SKM-1 treated with dmso at 0.1 percent for 144 hours (cell line): ENCODE measurements around the gene GNG11.

Experiments used
- DNase-seq: peaks from one replicate; lab custom pipeline; 2025; ENCODE audit not compliant: unreplicated experiment; lab: John Stamatoyannopoulos, UW

GNG11 gene

DNA sequence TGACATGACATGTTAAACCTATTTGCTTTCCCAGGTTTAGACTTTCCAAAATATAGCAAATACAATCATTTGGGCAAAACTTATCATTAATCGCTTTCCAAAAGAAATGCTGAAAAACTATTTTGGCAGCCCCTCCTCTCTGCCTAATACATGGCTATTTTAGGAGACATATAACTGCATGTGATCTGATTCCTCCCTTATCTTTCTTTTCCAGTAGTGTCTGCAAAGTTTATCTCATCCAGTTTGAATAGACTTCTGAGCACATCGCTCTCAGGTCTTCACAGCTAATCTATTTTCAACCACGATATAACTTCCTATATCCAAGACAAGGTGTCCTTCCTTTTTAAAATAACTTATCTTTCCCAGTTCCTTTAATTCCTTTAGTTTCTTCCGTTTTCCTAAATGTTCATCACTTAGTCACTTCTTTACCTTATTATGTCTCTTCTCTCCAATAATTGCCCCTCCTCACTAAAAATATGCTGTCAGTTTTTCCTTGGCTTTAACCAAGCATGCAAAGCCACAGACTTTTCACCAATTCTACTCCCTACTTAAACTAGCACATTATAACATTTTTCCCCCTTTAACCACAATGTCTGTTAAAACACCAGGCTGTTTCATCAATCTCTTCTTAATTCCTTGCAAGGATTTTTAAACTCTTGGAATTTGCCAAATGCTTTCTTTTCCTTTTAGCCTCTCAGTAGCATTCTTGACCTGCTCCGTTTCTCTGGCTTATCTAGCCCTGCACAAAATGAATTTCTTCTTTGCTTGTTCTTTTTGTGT lies 24.4 kb downstream of the GNG11 start:
- DNase-seq, result no peak

DNA sequence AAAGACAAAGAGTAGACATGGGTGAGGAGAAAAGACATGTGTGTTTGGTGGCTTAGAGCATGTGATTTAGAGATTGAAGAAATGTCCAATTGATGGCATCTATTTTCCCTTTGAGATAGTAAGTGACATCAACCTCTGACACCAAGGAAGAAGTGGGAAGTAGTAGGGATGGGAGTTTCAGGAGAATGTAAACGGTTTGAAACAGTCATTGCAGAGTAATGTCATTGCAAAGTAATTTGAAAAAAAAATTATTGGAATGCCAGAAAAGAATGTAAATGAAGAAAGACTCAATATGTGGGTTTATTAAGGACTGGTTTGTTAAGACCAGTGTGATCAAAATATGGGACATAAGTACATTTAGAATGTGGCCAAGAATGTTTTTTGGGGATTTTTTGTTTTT lies 26.6 kb downstream of the GNG11 start:
- no peak for DNase-seq

DNA sequence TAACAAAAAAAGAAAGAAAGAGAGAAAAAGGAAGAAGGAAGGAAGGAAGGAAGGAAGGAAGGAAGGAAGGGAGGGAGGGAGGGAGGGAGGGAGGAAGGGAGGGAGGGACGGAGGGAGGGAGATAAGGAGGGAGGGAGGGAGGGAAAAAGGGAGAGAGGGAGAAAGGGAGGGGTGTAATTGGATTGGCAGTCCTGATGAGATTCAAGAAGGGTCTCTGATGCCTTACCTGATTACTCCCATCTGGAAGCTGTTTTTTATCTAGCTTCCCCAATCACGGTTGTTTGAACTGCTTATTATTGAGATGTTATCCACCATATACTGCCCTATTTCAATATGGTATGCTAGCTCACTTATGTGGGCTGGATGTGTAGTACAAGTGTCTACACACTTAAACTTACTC lies 27.3 kb downstream of the GNG11 start:
- no peak for DNase-seq

DNA sequence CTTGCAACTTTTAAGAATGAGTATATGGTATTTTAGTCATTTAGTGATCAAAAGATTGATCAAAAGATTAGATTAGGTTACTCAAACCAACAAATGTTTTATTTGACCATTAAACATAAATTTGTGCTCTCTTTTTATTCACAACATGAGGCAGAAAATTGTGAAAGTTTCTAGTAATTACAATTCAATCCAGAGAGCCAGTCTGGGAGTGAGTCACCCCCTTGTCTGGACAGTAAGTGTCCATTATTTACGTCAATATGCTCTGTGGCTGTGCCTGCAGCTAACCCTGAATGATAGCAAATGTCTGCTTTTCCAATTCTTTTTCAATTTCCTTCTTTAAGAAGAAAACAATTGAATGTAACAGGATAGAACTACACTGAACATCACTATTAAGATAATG lies 27.9 kb downstream of the GNG11 start:
- no peak for DNase-seq

- DNase-seq, result no peak
Observed at GRCh38 chr7:93955304-93955703, 33.8 kb downstream of the GNG11 start.

DNA sequence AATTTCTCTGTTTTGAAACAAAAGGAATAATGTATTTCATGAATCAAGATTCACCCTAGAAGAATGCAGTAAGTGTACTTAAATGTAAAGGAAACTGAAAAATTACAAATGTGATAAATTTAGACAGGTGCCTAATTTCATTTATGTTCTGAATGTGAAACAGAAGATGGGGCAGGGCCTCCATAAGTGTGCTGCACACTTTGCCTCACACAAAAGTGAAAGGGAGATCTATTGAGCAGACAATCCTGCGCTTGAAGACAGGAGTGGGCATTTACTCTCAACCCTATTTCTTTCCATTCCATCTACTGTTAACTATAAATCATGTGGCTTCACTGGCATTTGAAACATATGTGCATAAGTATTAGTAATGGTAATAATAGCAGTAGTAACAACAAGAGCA lies 36.2 kb downstream of the GNG11 start:
- DNase-seq, result no peak

DNA sequence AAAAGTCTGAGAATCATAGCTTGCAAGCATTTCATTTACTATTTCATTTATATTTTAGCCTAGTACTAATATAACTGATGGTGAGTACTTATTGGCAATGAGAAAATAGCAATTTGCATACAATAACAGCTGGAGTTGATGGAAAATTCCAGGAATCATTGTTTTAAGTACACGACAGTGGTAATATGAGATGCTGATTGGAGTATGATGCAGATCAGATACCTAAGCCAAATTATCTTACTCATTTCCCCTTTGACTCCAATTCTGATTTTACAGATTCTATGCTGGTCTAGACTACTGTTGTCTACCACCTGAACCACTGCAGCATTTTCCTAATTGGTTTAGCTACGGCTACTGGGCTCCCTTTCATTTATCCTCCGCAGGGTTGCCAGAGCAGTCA lies 36.7 kb downstream of the GNG11 start:
- no peak for DNase-seq

DNA sequence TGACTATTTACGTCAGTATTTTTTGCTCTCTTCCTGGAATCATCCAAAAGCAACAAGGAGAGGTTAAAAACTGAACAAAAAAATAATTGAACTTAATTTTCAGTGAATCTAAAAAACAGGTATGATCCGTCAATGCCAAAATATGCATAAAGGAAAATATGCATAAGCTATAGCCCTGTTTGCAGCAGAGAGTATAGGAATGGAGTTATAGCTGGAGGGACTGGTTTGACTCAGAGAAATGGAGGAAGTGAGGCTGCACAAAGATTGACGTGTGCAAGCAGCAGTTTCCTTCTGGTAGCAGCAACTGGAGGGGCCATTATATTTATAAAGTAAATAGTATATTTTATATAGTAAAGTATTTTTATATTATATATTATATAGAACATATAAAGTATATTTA lies 37.1 kb downstream of the GNG11 start:
- no peak for DNase-seq

DNA sequence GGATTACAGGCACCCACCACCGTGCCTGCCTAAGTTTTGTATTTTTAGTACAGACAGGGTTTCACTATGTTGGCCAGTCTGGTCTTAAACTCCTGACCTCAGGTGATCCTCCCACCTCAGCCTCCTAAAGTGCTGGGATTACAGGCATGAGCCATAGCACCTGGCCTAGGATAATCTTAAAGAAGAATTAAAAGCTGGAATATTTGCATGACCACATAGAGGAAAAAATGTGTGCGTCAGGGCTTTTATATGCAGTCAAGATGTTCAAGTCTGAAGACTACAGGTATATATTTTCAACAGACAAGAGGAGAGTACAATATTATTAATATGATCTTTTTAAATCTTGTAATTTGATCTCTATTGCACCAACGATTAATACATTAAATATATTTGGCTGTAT lies 39.5 kb downstream of the GNG11 start:
- no peak for DNase-seq

- no peak for DNase-seq
Observed at GRCh38 chr7:93964262-93964661, 42.7 kb downstream of the GNG11 start.

DNA sequence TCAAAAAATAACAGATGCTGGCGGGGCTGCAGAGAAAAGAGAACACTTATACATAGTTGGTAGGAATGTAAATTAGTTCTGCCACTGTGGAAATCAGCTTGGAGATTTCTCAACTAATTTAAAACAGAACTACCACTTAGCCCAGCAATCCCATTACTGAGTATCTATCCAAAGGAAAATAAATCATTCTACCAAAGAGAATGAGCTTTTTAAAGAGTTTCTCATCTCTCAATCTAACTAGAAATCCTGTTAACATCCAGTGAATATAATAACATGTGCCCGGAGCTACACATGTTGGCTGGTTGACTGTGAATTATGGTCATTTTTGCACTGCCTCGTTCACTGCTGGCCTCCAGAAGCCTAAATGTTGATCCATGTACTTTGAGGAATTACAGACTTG lies 43.3 kb downstream of the GNG11 start:
- no peak for DNase-seq

DNA sequence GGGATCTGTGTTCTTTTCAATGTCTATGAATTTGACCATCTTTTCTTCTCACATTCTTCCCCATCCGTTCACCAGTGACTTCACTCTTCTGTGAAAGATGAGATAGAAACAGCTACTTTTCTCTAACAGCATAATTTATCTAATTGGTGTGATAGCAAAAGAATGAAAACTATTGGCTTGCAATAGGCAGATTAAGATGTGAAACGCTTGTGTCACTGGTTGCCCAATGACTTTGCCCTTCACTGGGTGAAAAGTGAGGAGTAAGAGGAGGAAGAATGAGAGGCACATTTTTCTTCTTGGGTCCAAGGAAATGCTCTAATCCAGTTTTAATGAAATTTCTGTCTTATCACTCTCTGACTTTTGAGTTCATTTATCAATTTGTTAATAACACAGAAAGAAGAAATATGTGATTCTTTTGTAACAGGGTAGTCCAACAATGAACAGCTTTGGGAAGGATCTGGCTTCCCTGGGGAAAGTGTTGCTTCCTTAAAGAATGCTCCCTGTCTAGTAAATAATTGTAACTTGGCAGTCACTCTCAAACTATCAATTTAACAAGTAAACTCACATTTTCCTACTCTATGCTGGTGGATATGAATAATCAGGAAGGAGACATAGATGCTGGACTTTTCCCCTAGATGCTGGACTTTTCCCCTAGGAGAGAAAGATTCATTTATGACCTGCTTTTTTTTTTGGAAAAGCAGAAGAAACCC lies 47.5 kb downstream of the GNG11 start:
- DNase-seq, result no peak

DNA sequence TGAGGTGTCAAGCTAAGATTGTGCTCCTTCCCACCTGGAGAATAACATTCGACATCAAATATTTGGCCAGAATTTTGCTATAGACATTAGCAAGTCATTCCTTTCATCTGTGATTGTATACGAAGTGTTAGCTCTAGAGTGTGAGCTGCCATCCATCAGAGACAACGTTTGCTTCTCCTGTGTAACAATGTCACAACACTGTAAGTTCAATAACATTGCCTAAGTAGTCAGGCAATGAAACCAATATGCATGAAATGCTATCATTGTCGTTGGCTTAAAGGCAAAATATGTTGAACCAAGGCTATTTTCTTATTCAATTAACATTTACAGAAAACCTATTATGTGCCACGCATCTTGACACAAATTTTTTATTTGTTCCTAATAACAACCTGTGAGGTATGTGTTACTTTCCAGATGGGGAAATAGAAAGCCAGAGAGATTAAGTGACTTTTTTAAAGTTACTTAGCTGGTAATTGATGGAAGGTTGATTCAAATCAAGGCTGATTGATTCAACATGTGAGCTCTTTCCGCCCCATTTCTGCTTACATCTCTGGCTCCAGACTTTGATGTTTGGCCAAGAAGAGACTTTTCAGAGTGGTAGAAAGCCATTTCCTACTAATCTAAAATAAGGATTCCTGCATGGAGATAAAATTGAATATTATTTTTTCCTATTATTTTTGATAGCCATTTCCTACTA lies 50.6 kb downstream of the GNG11 start:
- no peak for DNase-seq

GRCh38 chr7:93973134-93973533 lies 51.6 kb downstream of the GNG11 start:
- DNase-seq, result no peak

DNA sequence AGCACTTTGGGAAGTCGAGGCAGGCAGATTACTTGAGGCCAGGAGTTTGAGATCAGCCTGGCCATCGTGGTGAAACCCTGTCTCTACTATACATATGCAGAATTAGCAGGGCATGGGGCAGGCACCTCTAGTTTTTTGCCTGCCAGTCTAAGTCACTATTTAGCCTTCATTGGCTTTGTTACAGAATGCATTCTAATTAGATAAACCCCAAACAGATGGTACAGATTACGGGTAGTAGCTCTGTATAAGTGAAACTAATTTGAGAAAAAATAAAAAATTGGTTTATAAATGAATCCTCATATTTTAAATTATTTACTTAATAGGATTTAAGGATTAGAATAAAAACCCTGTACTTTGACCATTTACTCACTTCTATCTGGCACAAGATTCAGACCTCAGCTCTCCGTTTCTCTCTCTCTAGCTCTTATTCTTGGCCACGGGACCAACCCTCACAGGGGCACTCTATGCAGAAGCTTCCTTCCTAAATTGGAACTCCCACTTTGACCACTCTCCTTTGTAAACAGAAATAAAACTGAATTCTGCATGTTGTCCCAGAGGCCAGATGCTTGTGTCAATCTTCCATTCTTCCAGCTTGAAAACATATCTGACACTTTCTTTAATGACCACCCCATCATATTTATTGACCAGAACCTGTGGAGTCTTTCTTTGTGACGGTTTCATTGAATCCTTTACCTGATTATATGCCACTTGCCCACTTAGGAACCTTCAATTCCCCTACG lies 55.8 kb downstream of the GNG11 start:
- DNase-seq, result no peak
